ENCODE data around the gene ATP9A. TPM values are rescaled to one million over a fixed set of nuclear protein-coding genes. Genes with fewer than 3 reads are reported as not detected.

Gene ATP9A
- total RNA-seq, 3 donors from 2014 or later = 54.0 to 102 (median 59.4) TPM

DNA sequence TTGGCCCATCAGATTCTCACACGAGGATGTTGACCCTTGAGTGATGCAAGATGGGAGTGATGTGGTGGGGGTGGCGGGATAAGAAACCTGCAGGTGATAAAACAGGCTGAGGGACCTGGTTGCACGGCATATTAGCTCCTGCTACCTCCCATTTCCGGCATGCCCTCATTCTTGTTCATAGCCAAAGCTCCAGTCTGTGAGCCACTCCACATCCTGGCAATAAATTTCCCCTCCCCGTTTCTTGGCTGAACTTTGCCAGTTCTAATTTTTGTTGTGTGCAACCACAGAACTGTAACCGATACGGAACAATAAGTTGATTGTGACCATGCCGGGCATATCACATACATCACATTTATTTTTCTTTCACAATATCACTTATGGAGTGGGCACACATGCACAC lies 184.1 kb downstream of the ATP9A start:
- DNase-seq (no peak), ATAC-seq (no peak)
- Histone ChIP-seq H3K4me1 (ENCODE audit: low read depth) (no peaks in the 10 kb centered on the region), H3K4me3 (no peak overlapping the region), H3K36me3 (ENCODE audit: low read depth) (no peaks in the 10 kb centered on the region), H3K9me3 (no peaks in the 10 kb centered on the region)
- intact Hi-C loops (cut with DNase I, micrococcal nuclease) = no loop called here
- no peak for TF ChIP-seq CTCF (IDR thresholded peaks at IDR 0.05)

DNA sequence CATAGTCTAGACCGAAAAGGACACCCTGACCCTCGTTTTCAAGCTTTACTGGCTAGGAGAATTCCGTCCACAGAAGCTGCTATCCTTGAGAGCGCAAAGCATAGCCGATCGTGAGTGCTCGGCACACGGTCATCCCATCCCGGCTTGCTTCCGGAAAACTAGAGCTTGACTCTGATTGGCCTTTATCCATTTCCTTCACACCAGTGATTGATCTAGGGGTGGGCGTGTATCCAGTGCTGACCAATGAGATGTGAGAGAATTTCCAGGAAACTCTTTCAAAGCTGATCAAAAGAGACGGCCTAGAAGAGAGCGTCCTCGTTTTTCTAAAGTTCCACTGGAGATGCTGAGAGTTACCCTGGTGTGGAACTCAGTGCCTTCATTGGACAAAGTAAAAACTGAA lies 184.7 kb downstream of the ATP9A start:
- ATAC-seq = no peak
- no peaks in the 10 kb centered on the region for H3K4me1 ChIP-seq (ENCODE audit: low read depth)
- H3K9me3 ChIP-seq = no peaks in the 10 kb centered on the region
- no peaks in the 10 kb centered on the region for H3K36me3 ChIP-seq (ENCODE audit: low read depth)
- no peak overlapping the region for H3K4me3 ChIP-seq
- no peak for TF ChIP-seq CTCF (IDR thresholded peaks at IDR 0.05)
- DNase-seq = no peak
- intact Hi-C loops (cut with DNase I, micrococcal nuclease) = no loop called here

DNA sequence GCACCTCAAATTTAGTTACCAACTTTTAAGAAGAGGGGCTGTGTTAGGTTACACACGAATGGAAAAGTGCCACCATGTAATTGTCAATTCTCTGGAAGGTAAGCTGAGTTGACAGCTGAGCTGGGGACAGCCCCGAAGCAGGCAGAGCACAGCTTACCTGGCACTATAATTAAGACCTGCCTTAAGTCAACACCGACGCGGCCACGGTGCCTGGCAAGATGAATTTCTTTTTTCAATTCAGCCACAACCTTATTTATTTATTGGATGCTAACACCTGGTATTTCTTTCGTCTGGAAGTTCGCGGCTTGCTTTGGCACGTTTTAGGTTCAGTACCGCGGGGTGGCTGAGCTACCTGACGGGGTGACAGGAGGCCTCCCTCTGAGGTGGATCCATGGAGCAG lies 185.1 kb downstream of the ATP9A start:
- no peak overlapping the region for H3K4me3 ChIP-seq
- H3K36me3 ChIP-seq (ENCODE audit: low read depth) = no peaks in the 10 kb centered on the region
- DNase-seq (peak in 1 of 3 donors; percentile 14), ATAC-seq (peak; percentile 64)
- H3K9me3 ChIP-seq = no peaks in the 10 kb centered on the region
- no peak for TF ChIP-seq CTCF (IDR thresholded peaks at IDR 0.05)
- intact Hi-C loops (cut with DNase I, micrococcal nuclease) = no loop called here
- no peaks in the 10 kb centered on the region for H3K4me1 ChIP-seq (ENCODE audit: low read depth)

GRCh38 chr20:51581571-51581970 lies 186.6 kb downstream of the ATP9A start:
- no peaks in the 10 kb centered on the region for H3K36me3 ChIP-seq (ENCODE audit: low read depth)
- ATAC-seq = no peak
- intact Hi-C loops (cut with DNase I, micrococcal nuclease) = no loop called here
- no peaks in the 10 kb centered on the region for H3K9me3 ChIP-seq
- no peak for DNase-seq
- no peaks in the 10 kb centered on the region for H3K4me1 ChIP-seq (ENCODE audit: low read depth)
- TF ChIP-seq CTCF (IDR thresholded peaks at IDR 0.05) = no peak
- H3K4me3 ChIP-seq = no peak overlapping the region

DNA sequence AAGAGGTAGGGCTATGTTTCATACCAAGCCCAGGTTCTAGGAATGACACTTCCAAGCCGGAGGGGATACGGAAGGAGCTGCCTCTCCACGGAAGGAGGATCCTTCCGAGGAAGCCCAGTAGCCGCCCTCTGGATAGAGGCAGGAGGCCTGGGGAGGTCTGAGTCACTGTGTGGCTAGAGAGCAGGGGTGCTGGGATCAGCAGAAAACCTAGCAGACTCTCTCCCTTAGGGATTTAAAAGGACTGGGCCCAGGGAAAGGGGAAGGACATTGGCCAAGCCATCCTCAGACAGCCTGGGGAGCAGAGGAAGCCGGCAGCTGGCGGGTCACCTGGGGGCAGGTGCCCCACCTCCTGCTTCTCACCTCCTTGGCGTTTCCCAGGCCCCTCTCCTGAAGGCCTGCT lies 189.1 kb downstream of the ATP9A start:
- no peaks in the 10 kb centered on the region for H3K36me3 ChIP-seq (ENCODE audit: low read depth)
- ATAC-seq (peak; percentile 14), DNase-seq (no peak)
- TF ChIP-seq CTCF (IDR thresholded peaks at IDR 0.05) = no peak
- H3K4me1 ChIP-seq (ENCODE audit: low read depth) = no peaks in the 10 kb centered on the region
- no peak overlapping the region for H3K4me3 ChIP-seq
- no peaks in the 10 kb centered on the region for H3K9me3 ChIP-seq
- intact Hi-C loops (cut with DNase I, micrococcal nuclease) = no loop called here

DNA sequence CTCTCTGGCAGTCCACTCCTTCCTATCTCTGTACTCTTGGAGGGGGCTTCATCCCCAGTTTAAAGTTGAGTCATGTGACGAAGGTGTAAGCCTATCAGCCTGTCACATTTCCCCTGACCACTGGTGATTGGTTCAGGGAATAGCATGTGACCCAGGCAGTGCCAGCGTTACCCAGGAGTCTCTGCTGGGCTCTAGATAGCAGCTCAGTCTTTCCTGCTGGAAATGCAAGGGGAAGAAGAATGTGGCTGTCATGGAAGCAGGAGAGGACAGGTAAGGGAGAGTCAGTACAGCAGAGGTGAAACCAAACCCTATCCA lies 190.1 kb downstream of the ATP9A start:
- H3K4me1 ChIP-seq (ENCODE audit: low read depth) = no peaks in the 10 kb centered on the region
- intact Hi-C loops (cut with DNase I, micrococcal nuclease) = no loop called here

More for the DNA sequence above, 190.1 kb downstream of the ATP9A start:
- Histone ChIP-seq H3K36me3 (ENCODE audit: low read depth) (no peaks in the 10 kb centered on the region), H3K4me3 (no peak overlapping the region), H3K9me3 (no peaks in the 10 kb centered on the region)
- DNase-seq (no peak), ATAC-seq (no peak)
- no peak for TF ChIP-seq CTCF (IDR thresholded peaks at IDR 0.05)
